NCI-H2227 treated with DMSO at 0.1 percent for 48 hours (cell line): ENCODE measurements around the gene FOXP1.
"Not testable (repeated sequence)": the region's sequence is repeated elsewhere in the genome, so short reads cannot be mapped to it uniquely, and the experiment has no call there.

Experiments
- DNase-seq: peaks from one replicate; lab custom pipeline; 2025; lab: John Stamatoyannopoulos, UW

Gene FOXP1

GRCh38 chr3:71451060-71451459 is 132.5 kb downstream of the FOXP1 start:
- DNase-seq, result no peak

- DNase-seq, result no peak
Measured at GRCh38 chr3:71450162-71450561, 133.4 kb downstream of the FOXP1 start.

DNA sequence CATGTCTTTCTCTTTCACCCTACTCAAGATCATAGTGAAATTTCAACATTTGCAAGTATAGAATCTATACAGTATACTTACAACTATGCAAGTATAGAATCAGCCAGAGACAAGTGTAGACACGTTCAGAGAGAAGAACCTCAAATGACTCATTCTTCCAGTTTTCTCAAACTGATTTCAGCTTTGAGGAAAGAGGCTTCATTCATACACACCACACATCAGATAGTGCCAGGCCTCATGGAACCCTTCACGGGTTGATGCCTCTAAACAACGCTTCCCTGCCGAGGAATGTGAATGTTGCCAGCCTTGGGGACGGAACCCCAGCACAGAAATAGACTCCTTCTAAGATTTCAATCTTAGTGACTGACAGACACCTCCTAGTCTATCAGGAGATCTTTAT is 135.7 kb downstream of the FOXP1 start:
- no peak for DNase-seq

GRCh38 chr3:71447197-71447596 is 136.3 kb downstream of the FOXP1 start:
- no peak for DNase-seq

- DNase-seq, result no peak
Measured at GRCh38 chr3:71446734-71447133, 136.8 kb downstream of the FOXP1 start.

- no peak for DNase-seq
Measured at GRCh38 chr3:71446260-71446659, 137.3 kb downstream of the FOXP1 start.

DNA sequence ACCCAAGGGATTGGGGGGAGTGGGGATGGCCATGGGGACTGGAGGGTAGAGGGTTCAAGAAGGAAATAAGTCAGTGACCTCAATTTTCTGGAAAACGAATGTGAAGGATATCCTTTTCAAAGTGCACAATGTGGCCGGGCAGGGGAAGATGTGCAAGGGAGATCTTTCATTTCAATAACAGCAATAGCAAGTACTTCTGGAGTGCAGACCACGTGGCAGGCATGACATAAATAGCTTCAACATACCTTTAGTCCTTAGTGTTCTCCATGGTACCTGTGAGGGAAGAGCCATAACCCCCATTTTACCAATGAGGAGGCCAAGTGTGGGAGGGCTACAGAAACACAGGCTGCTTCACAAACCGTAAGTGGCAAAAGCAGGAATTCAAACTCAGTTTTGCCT is 138.7 kb downstream of the FOXP1 start:
- no peak for DNase-seq

GRCh38 chr3:71444028-71444860 is 139.3 kb downstream of the FOXP1 start:
- DNase-seq, result no peak

DNA sequence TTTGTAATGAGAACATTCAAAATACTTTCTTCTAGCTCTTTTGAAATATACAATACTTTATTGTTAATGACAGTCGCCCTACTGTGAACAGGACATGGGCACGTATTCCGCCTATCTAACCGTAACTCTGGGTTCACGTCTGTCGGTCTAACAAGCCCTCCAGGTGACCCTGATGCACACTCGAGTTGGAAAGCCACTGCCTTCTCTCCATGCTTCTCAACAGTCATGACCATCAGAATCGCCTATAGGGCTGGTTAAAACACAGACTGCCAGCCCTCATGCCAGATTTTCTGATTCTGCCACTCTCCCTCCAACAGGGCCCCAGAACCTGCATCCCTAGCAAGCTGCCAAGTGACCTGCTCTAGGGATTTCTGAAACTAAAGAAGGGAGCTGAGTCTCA is 140.2 kb downstream of the FOXP1 start:
- DNase-seq, result no peak

DNA sequence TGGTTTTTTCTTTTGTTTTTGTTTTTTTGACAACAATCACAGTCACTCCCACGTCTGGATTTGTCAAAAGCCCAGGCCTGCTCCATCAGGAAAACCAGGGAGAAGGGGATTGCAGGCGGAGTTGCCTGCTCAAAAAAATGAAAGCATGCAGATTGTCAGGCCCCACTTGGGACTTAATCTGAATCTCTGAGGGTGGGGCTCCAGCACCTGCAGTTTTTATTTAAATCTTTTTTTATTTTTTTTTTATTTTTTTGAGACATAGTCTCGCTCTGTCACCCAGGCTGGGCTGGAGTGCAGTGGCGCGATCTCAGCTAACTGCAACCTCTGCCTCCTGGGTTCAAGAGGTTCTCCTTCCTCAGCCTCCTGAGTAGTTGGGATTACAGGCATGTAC is 140.9 kb downstream of the FOXP1 start:
- no peak for DNase-seq

DNA sequence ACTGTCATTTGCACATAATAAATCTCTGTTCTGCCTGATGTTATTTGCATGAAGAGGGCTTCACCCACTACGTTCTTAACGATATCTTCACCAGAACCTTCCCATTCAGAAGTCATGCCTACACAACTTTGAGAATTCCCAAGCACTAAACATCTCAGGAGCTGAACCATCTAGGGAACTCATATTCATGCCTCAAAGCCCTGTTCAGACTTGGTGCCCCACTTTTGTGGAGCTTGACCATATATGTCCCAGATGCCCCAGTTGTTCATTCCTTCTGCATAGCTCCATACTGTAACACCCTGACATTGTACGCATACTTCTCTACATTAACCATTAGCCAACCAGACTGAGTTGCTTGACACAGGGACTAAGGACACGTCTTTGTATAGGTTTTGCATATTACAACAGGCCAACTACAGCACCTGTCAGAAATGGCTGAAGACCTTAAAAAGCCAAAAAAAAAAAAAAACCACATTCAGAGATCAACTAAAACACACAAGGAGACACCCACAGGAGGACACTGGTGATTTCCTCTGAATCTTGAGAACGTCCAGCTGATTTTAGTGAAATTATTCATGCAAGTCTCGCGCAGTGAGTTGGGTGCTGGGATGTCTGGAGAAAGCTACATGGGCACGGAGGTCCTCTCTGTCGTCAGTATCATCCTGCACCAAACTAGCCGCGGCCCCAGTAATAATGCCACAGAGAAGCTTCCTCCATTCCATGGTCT is 141.4 kb downstream of the FOXP1 start:
- no peak for DNase-seq

GRCh38 chr3:71441217-71441924 is 142.2 kb downstream of the FOXP1 start:
- DNase-seq, result no peak

GRCh38 chr3:71438904-71439303 is 144.6 kb downstream of the FOXP1 start:
- DNase-seq, result no peak

DNA sequence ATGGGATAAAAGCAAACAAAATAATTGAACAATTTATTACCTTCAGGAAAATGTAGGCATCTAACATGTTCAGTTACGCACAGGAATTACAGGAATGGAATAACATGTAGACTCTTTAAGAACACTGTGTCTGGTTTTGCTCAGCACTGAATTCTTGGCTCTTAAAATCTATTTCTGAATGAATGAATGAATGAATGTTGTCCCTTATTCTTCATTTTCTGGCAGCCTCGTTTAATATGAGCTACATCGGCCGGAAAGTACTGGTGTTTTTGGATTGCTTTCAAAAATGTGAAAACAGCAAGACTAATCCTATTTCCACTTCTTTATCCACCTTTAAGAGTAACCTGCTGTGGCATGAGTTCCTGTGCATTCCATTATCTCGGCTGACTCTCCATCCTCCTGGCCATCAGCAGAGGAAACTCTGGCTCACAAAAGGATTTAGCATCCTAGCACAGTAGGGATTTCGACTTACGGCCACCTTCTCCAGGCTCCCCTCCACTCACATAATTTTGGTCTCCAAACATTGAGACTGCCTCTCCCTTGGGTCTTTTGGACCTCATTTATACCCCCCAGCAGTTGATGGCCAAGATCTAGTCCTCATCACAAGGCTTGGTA is 145.3 kb downstream of the FOXP1 start:
- DNase-seq, result no peak

DNA sequence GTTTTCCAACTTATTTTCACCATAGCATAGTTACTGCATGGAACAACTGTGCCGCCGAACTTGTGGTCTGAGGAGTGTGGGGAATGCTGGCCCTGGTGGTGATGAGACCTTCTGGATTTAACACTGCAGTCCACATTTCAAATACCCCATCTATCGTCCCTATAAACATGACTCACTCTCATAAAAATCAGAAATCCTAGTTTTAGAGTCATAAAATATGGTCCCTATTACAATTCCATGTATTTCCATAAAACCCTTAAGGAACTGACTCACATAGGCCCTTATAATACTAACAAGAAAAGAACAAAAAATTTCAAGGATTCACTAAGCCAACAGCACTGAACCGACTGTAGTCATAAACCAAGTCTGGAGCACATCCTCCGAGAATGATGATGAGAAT is 147.2 kb downstream of the FOXP1 start:
- DNase-seq, result no peak

GRCh38 chr3:71435836-71436235 is 147.7 kb downstream of the FOXP1 start:
- DNase-seq, result not testable (repeated sequence)

GRCh38 chr3:71433631-71434030 is 149.9 kb downstream of the FOXP1 start:
- DNase-seq, result no peak

DNA sequence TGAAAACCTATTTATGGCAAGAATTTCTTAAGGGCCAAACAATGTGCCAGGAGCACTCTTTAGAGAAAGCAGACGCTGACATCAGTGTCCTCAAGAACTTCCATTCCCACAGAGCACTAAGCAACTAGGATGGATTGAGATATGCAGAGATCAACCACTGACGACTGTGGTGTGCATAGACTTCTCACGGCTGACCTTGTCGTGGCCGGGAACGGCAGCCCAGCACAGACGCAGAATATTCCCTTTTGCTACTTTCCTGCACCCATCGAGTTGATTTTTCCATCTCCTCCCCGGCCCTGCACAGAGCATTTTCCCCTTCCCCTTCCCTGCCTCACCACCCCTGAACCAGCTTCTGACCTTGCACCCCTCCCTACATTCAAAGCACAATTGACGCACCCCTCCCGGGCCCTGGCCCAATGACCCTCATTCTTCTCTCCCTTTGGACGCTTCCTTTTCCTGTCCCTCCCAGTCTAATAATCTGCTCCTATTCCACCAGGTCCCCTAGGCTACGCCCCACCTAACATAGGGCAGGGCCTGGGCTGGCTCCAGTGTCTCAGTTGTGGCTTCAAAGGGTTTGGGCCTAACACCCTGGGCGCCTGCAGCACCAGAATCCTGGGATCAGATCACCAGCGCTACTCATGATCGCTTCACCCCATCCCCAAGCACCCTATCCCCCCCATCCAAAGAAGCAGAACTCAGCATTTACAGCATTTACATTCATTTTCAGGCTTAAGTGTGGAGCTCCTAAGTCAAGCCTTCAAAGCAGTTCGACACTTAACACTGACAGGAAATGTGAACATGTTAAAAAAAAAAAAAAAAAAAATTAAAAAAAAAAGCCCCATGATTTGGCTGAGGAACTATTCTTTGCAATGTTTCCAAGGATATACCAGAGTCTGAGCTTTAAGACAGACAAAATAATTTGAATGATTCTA is 151.2 kb downstream of the FOXP1 start:
- no peak for DNase-seq

- DNase-seq, result no peak
Measured at GRCh38 chr3:71430941-71431552, 152.5 kb downstream of the FOXP1 start.

- no peak for DNase-seq
Measured at GRCh38 chr3:71429597-71429988, 153.9 kb downstream of the FOXP1 start.
